ENCODE data around the gene SLC17A3. TPM values are rescaled to one million over a fixed set of nuclear protein-coding genes. Genes with fewer than 3 reads are reported as not detected.

The SLC17A3 gene
- total RNA-seq, 1 experiment from 2014 or later = not detected

DNA sequence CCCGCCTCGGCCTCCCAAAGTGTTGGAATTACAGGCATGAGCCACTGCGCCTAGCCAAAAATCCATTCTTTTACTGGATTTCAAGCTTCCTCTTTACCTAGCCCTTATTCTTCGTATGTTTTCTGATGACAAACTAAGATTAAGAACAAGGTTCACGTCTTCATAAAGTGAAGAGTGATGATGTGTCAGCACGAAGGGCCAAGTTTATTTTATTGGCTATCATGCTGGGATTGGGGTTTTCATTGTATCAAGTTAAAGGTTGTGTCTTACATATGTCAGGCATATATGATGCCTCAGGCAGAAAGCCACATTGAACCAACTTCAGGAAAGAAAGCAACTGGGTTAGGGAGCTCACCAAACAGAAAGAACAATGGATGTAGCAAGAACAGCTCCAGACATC, 19.7 kb upstream of the SLC17A3 start:
- Histone ChIP-seq H3K9me2 (replicated peaks; ENCODE audit: low read length) (no peaks in the 10 kb centered on the region), H3K27me3 (ENCODE audit: low read length) (0 out of 2 replicates have a peak, but pooled peaks cover 11% of the 10 kb centered on the region), H3K4me2 (ENCODE audit: low read length) (no peak overlapping the region), H3K9ac (ENCODE audit: low read length) (no peak overlapping the region), H3K79me2 (ENCODE audit: low read length) (no peaks in the 10 kb centered on the region), H3F3A (ENCODE audit: low read length, unreplicated experiment) (no peaks in the 10 kb centered on the region), H3K27ac (ENCODE audit: low read length) (no peak overlapping the region), H2AFZ (ENCODE audit: low read length) (no peak overlapping the region), H3K9me3 (ENCODE audit: low read length) (no peaks in the 10 kb centered on the region), H3K36me3 (ENCODE audit: low read depth, low read length) (no peaks in the 10 kb centered on the region), H3K4me3 (ENCODE audit: low read length) (no peak overlapping the region), H3K4me1 (ENCODE audit: insufficient read depth, low read length) (peaks cover 11% of the 10 kb centered on the region), H4K20me1 (ENCODE audit: low read length) (no peaks in the 10 kb centered on the region)
- no TSS peak for BruUV-seq (replicated peaks)
- ChIA-PET CTCF (no interaction called here), POLR2A (ENCODE audit: unreplicated experiment) (no interaction called here)
- intact Hi-C loops (cut with micrococcal nuclease) = loop anchor here (5.0 kb wide), 1 partner anchor 99 kb away; no protein-coding TSS in a partner anchor
- DNase-seq = no peak
- no peak for ATAC-seq
- no peak for TF ChIP-seq EZH2 (IDR thresholded peaks at IDR 0.05; ENCODE audit: low read length, unreplicated experiment)

- Histone ChIP-seq H3F3A (ENCODE audit: low read length, unreplicated experiment) (no peaks in the 10 kb centered on the region), H3K9me3 (ENCODE audit: low read length) (no peaks in the 10 kb centered on the region), H3K27me3 (ENCODE audit: low read length) (0 out of 2 replicates have a peak, but pooled peaks cover 11% of the 10 kb centered on the region), H3K4me3 (ENCODE audit: low read length) (no peak overlapping the region), H3K27ac (ENCODE audit: low read length) (no peak overlapping the region), H3K9me2 (replicated peaks; ENCODE audit: low read length) (no peaks in the 10 kb centered on the region), H3K9ac (ENCODE audit: low read length) (no peak overlapping the region), H3K79me2 (ENCODE audit: low read length) (no peaks in the 10 kb centered on the region), H3K4me2 (ENCODE audit: low read length) (no peak overlapping the region), H4K20me1 (ENCODE audit: low read length) (no peaks in the 10 kb centered on the region), H3K36me3 (ENCODE audit: low read depth, low read length) (no peaks in the 10 kb centered on the region), H3K4me1 (ENCODE audit: insufficient read depth, low read length) (peaks cover 11% of the 10 kb centered on the region), H2AFZ (ENCODE audit: low read length) (no peak overlapping the region)
- DNase-seq (no peak), ATAC-seq (no peak)
- POLR2A ChIA-PET (ENCODE audit: unreplicated experiment) = interaction anchor here (0.6 kb wide), 1 partner anchor 424 kb away, joined by 4 read pairs; no protein-coding TSS in a partner anchor
- no TSS peak for BruUV-seq (replicated peaks)
- TF ChIP-seq EZH2 (IDR thresholded peaks at IDR 0.05; ENCODE audit: low read length, unreplicated experiment) = no peak
- CTCF ChIA-PET = no interaction called here
- intact Hi-C loops (cut with micrococcal nuclease) = loop anchor here (5.0 kb wide), 1 partner anchor 99 kb away; no protein-coding TSS in a partner anchor
These were observed 18.8 kb upstream of the SLC17A3 start for GRCh38 chr6:25892877-25893276.

GRCh38 chr6:25889877-25890853, 16.1 kb upstream of the SLC17A3 start:
- peaks cover 11% of the 10 kb centered on the region for H3K4me1 ChIP-seq (ENCODE audit: insufficient read depth, low read length)
- no peak for TF ChIP-seq EZH2 (IDR thresholded peaks at IDR 0.05; ENCODE audit: low read length, unreplicated experiment)
- TF ChIP-seq CTCF (conservative IDR thresholded peaks at IDR 0.05; ENCODE audit: low read depth, low read length) = peak; percentile 81
- TF ChIP-seq EZH2phosphoT487 (IDR thresholded peaks at IDR 0.05; ENCODE audit: borderline replicate concordance, low read length) = no peak
- BruUV-seq (replicated peaks) = no TSS peak
- H3F3A ChIP-seq (ENCODE audit: low read length, unreplicated experiment) = no peaks in the 10 kb centered on the region
- H3K9me3 ChIP-seq (ENCODE audit: low read length) = no peaks in the 10 kb centered on the region
- no peak overlapping the region for H3K9ac ChIP-seq (ENCODE audit: low read length)
- no peaks in the 10 kb centered on the region for H3K79me2 ChIP-seq (ENCODE audit: low read length)
- peaks cover 27% of the 10 kb centered on the region; the same call in 1 of the 2 replicates for H3K27me3 ChIP-seq (ENCODE audit: low read length)
- peak; percentile 87 for ATAC-seq
- DNase-seq = peak; percentile 75
- CTCF ChIA-PET = interaction anchor here (0.6 to 1.1 kb wide), 4 partner anchors 97 to 219 kb away, joined by 3 to 4 read pairs (median 4); no protein-coding TSS in a partner anchor
- H3K27ac ChIP-seq (ENCODE audit: low read length) = no peak overlapping the region
- no peaks in the 10 kb centered on the region for H3K9me2 ChIP-seq (replicated peaks; ENCODE audit: low read length)
- no peak overlapping the region for H3K4me3 ChIP-seq (ENCODE audit: low read length)
- intact Hi-C loops (cut with micrococcal nuclease) = loop anchor here (1.0 to 5.0 kb wide), 4 partner anchors 52 to 170 kb away; no protein-coding TSS in a partner anchor
- H3K36me3 ChIP-seq (ENCODE audit: low read depth, low read length) = no peaks in the 10 kb centered on the region
- no peak overlapping the region for H2AFZ ChIP-seq (ENCODE audit: low read length)
- H3K4me2 ChIP-seq (ENCODE audit: low read length) = peak overlapping the region; percentile 50
- POLR2A ChIA-PET (ENCODE audit: unreplicated experiment) = interaction anchor here (0.5 kb wide), 1 partner anchor 16 kb away, joined by 3 read pairs; no protein-coding TSS in a partner anchor
- H4K20me1 ChIP-seq (ENCODE audit: low read length) = no peaks in the 10 kb centered on the region

Data from PC-3 (cell line).